HG02571 (cell line): ENCODE data around the gene ARHGAP21.
"Not testable (repeated sequence)": the region's sequence is repeated elsewhere in the genome, so short reads cannot be mapped to it uniquely, and the experiment has no call there.

Experiments used
- ATAC-seq: cut with Tn5 transposase; IDR thresholded peaks from one replicate; pipeline ENCODE4 v1.9.1; 2021; ENCODE audit warnings: mild to moderate bottlenecking, moderate library complexity; ENCODE audit not compliant: unreplicated experiment

The ARHGAP21 gene

DNA sequence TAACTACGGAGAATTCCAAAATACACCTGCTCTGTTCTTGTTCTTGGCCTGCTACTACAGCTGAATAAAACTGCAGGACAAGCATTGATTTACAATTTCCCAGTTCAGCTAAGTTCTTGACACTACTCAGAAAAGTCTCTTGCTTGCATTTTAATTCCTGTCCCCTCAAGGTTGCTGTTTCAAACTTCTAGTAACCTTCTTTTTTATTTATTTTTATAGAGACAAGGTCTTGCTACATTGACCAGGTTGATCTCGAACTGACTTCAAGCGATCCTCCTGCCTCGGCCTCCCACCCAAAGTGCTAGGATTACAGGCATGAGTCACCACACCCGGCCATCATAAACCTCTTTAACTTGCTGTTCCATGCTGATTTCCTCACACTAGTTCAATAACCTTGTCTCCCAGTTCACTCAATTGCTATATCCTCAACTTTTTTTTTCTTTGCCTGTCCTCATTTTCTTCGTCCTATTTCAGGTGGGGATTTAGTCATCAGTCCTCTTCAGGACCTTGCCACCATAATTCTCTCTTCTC is 79.9 kb downstream of the ARHGAP21 start:
- no peak for ATAC-seq

DNA sequence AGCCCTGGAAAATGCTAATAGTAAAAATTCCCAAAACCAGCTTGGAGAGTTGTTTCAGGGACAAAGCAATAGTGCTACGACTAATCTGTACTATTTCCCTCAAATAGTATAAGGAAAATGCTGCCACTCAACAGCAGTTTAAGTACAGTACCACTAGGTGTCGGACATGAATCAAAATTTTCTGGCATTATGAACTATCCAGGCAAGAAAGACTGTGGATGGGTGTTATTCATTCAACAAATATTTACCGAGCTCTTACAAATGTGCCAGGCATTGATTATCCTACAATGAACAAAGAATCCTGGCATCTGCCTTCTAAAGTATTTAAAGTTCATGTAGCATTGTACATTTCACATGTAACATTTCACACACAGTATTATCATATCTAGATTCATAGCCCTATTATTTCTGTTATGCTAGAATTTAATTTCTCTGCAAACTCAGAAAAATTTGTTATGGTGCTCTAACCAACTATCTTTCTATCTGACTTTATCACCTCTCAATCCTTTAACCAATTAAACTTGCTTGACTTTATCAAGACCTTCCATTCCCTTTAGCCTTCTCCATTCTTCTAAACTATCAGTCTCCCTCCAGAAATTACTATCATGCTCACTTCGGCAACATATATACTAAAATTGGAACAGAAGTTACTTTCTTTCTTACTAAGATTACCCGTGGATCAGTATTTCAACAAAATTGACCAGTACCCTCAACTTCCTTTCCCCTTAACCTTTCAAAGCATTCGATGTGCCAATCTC is 80.6 kb downstream of the ARHGAP21 start:
- ATAC-seq: peak; percentile 76

DNA sequence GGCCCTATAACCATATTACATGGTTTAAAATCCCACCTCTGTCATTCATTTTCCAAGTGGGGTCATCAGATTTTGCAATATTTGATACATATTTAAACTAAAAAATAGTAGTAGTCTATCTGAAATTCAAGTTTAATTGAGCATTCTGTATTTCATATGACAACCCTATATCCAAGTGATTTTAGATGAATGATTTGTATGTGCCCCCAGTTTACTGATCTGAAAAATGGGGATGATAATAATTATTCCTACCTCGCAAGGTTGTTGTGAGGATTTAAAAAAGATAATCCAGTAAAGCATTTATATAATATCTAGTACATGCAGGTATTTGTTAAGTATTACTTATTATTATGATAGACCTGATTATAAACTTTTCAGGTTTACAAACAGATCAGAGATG is 84.6 kb downstream of the ARHGAP21 start:
- no peak for ATAC-seq

DNA sequence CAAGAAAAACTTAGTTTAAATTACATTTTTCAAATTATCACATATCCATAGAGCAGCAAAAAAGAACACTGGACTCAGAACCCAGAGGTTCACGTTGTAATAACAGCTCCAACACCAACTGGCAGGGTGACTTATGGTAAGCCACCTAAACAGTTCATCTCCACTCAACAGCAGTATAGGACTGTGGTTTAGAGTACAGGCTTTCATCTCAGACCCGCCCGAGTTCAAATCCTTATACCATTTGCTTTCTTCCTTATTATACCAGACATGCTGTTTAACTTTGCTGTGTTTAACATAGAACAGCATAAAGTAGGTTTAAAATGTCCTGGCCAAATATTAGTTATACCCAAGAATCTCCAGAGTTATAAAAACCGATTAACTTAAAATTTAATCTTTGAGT is 97.9 kb downstream of the ARHGAP21 start:
- no peak for ATAC-seq

DNA sequence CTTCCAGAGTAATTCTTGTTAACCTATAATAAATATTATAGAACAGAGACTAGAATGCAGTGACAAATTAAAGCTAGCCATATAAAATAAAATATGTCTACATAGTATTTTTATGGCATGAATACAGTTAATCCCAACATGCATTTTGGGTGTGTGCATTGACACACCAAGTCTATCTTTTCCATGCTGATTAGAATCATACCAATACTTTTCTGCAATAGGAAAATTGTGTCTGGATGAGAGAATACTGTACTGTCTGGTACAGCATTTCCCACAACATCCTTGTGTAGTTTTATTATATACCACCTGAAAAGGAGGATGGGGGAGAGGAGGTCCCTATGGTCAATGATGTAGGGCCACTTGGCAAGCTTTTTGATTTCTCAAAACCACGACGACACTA is 100.3 kb downstream of the ARHGAP21 start:
- ATAC-seq: no peak

DNA sequence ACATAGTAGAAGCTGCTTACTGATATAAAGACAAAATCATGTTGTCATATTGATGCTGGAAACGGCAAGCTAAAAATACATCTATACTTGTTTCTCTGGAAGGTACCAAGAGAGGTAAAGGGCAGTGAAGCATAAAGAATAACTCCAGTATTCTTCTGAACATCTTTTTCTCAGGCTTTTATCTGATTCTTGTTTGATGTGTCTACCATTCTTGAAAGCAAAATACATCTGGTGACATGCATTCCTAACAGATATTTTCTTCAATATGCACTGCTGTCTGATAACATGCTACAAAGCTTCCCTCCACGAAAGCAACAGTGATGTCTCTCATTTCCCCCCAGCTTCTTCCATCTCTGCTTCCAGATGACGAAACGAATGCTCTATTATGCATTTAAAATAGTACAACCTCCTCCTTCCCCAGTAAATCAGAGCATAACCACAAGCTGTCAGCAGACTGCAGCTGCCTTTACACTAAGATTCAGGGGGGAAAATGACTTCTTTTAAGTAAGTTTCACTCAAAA is 100.8 kb downstream of the ARHGAP21 start:
- no peak for ATAC-seq

DNA sequence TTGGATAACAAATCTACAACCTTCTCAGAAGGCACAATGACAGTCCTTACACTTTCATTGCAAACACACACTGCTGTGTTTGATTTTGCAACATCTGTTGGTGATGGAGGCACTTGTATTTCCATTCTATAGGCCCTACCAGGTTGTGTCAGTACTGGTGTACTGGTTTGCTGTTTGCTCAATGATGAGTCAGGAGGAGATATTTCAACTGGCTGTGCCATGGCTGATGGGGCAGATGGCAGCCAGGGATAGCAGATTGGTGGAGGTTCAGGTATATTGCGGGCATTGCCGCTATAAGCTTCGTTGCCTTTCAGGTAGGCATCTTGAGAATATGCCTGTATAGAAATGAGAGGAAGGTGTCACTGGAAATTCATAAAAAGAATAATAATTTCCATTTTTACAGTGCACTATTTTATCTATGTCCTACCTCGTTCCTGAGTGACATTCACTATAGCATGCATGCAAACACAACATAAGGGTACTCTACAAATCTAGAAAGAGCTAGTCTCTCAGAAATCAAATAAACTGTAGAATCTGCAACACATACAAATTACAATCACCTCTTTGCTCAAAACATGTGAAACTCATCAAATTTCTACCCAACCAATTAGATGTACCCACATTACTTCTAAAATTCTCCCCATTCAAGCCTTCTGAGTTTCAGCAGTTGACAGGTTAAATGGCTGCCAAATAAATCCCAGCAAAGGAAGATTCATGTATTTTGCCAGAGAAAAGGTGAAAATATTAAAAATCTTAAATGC is 102.5 kb downstream of the ARHGAP21 start:
- ATAC-seq: not testable (repeated sequence)

DNA sequence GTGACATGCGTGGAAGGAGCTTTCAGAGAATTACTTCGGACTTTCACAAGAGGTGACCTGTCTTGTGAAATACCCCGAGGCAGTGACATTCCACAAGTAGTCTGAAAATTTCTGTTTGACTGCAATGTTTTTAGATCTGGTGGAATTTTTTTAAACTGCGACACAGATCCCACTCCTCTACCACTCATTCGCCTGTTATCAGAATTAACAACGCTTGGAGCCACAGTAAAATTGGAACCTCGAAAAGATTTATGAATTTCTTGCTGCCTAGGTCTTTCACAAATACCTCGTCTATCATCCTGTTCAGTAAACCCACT is 103.7 kb downstream of the ARHGAP21 start:
- not testable (repeated sequence) for ATAC-seq

DNA sequence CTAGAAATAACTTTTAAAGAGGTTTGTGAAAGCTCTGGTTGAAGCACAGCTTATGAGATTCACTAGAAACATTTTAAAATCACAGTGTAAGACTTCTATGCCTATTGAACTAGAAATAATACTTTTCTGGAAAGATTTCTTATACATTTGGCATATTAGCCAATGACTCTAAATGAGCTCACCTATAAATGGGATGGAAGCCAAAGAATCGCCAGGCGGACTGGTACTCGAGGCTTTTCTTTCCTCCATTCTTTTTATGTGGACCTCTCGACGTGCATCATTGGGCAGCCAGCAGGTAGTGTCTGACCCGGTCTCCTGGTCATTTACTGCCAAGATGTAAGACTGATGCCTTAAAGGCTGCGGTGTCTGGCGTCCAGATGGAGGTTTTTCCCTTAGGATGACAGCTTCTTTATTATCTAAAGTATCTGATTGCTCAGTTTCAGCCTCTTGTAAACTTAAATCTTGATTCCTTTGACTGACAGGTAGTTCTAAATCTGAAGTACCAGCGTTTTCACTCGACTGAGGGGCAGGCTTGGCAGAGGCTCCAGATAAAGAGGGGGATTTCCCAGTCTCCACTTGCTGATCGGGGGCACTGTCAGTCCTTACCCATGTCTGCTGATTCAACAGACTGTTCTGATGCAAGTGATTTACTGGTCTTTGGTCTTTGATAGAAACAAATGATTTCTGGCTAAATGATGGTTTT is 104.2 kb downstream of the ARHGAP21 start:
- not testable (repeated sequence) for ATAC-seq

DNA sequence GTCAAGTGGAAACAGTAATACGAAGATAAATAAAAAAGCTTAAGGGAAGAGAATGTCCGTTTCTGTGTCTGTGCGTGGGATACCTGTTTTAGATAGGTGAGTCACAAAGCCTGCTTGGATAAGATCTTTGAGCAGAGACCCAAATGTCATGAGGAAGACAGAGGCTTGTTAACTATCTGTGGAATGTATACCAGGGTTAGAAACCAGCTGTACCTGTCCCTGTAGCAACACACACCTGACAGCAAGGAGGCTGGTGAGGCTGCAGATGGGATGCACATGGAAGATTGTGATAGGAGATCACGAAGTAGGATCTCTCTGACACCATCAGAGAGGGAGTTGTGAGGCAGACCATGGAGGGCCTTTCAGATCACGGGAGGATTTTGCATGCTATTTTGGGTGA is 105.3 kb downstream of the ARHGAP21 start:
- ATAC-seq: no peak

DNA sequence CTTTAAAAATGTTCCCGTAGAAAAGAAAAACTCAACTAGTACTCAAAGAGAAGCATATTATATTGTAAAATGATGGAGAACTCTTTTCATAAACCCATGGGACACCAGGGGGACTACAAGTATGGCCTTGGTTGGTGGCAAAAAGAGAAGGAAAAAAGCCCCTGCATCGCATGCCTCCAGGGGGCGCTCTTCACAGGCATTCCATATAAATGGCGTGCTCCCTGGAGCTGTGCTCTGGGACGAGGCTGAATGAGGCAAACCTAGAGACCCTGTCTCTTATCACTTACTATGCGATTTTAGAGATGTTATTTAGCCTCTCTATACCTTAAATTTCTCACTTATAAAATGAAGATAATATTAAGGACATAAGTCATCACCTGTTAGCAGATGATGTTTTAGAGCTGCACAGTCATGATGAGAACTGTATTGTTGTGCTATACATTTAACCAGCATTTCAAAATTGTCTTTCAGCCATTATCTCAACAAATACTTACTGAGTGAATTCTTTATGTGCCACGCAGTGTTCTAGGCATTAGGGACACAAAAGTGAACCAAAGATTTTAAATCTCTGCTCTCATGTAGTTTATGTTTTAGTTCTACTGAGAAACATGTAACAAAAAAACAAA is 105.8 kb downstream of the ARHGAP21 start:
- no peak for ATAC-seq

DNA sequence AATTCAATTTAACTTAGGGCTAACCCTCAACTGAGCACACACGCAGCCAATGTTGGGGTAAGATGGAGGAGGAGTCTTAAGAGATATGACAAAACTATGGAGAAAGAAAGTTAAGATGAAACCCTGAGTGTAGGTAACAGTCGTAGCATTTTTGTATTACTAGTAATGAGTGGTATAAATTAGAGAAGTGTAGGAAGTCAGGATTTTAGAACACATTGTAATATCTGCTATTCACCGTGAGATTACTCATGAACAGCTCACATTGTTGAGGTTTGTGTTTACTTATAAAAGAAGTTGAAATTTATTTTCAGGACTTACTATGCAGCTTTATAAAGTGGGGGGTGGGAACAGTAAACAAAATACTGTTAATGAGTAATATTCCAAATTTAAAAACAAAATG is 107.2 kb downstream of the ARHGAP21 start:
- no peak for ATAC-seq

DNA sequence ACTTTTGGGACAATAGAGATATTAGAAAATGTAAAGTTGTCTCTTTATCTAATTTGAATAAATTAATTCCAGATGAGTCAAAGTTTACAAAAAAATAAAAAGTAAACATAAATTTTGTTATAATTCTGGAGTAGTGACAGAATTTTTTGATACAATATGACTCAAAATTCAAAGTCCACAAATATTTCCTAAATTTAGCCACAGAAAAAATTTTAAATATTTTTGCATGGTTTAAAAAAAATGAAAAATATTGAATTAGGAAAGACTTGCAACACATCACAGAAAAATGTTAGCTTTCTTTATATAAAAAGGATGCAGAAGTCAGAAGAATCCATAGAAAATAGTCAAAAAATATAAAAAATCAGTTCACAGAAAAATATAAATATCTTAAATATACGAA is 117.7 kb downstream of the ARHGAP21 start:
- ATAC-seq: no peak

DNA sequence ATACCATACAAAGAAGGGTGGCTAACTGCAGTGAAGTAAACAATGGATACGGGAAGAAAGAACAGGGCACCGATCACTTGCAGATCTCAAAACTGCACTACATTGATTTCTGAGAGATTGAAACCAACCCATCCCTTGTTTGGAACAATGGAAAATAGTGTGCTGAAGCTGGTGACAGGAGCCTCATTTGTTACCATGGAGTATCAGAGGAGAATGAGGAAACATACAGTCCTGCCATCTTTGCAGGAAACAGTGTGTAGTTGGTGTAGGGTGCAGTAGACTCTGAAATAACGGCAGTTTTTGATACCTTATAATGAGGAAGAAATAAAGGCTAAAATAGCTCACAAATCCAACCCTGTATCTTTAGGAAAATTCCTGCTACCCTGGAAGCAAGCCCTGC is 118.5 kb downstream of the ARHGAP21 start:
- no peak for ATAC-seq

DNA sequence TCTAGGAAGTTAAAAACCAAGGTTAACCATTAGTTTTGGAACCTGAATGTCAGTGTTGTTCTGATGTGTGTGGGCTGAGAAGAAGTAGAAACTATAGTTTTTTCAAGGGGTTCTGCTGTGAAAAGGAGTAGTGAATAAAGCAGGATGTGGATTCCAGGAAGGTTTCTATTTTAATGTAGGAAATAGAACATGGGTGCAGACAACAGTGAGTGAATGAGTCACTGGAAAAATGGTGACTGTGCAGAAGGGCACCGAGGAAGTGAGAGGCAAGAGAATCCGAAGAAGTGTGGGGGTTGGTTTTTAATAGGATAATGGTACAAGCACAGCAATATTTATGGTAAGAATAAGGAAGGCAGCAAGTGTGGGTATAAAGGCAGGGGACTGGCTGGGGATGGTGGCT is 120.4 kb downstream of the ARHGAP21 start:
- ATAC-seq: no peak

DNA sequence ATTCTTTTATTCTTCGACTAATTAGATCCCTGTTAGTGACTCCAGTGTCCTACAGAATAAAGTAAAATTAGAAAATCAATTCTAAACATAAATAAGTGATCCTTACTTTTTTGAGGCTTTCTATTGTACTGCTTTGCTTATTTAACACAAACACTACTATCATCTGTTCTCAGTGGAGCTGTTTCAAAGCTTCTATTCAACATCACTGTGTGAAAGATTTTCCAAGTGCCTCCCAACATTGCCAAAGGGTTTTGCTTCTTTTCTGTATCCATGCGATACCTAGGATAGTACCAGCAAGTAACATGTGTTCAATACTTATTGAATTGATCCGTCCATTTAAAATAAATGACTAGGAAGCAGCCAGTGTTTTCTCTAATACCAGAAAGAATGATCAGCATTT is 125.7 kb downstream of the ARHGAP21 start:
- ATAC-seq: no peak

DNA sequence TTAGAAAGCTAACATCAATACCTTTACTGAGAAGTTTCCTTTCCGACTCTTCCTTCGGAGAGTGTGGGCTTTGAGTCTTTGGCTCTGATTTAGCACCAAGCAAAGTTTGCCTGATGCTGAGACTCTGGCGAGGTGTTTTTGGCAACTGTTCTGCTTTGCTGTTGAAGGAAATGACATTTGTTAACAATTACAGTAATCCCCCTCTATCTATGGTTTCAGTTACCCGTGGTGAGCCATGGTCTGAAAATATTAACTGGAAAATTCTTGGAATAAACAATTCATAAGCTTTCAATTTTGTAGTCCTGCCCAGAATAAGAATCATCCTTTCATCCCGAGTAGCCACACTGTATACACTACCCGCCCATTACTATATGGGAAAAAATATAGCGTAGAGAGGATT is 126.3 kb downstream of the ARHGAP21 start:
- ATAC-seq: no peak

DNA sequence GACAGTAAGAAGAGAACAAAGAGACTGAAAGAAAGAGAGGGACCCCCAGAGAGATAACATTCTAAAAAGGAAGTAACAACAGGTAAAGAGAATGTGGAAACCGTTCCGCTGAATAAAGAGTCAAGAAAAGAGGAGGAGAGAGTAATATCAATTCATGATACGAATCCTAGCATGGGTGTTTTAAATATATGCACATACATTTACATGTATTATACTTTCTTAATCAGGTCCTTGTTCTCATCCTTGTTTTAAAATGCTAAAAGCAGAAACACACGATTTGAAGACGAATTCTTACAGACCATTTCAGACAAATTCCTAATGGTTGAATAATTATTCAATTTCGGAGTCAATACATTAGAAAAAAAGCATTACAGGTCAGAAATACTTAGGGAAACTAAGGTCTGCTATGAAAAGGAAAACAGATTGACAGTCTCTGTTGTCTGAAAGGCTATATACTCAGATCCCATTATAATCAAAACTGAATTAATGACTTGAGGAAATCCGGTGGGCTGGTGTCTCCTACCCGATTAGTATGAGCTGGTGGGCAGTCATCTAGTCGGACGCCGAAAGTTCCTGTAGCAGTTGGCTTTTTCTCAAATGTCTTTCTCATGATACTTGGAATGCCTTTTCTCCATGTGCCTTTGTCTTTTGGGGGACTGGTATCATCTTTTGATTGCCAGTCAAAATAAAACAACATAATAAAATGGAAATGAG is 127.3 kb downstream of the ARHGAP21 start:
- no peak for ATAC-seq

DNA sequence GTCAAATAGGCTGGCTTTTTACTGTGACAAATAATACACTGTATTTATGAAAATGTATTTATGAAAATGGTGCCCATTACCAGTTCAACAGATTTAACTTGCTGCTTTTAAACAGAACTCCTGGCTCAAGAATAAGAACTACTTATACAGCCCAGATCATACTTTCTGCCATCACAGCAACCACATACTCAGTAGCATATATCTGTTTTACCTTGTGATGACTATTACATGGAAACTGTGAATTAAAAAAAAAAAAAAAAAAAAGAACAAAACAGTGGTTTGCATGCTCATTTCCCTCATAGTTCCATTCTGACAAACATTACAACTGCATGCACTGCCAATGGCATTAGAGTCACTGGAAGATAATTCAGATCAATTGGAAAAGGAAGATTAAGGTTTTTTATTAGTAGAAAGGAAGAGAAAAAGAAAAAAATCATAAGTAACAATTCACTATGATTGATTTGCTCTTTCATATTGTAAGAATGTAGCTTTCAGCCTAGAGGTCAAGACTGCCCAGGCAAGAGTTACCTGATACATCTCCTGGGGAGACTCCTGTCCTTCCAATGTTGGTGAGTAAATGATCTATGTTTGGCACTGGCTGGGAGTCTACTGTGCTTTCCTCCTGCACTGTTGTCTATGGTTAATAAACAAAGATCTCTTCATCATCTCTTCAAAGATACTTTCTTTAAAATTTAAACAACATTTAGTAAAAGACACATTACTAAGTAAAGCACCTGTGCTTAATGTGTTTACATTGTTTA is 132.8 kb downstream of the ARHGAP21 start:
- ATAC-seq: no peak

DNA sequence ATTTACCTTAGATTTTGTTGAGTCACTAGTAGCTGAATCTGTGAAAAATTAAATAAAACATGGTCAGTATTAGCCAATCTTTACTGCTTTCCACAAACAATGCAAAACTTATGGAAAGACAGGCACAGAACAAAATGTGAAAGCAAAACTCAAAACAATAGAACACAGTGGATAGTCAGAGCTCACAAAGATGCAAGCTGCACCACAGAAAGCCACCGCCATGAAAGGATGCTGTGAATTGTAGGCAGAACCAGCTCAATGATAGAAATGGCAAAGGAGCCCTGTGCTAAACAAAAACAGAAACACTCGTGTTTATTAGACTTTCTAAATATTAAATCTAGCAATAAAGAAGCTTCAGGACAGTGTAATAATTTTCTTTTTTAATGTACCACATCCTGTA is 134.4 kb downstream of the ARHGAP21 start:
- ATAC-seq: no peak
